ENCODE results near the gene L3MBTL4.
"Not testable (repeated sequence)": the region's sequence is repeated elsewhere in the genome, so short reads cannot be mapped to it uniquely, and the experiment has no call there.

The L3MBTL4 gene

GRCh38 chr18:6406075-6406909, 8.4 kb downstream of the L3MBTL4 start:
- DNase-seq (ENCODE audit: low spot score), result no peak

- no peak for DNase-seq (ENCODE audit: low spot score)
Observed at GRCh38 chr18:6405237-6406074, 9.3 kb downstream of the L3MBTL4 start.

DNA sequence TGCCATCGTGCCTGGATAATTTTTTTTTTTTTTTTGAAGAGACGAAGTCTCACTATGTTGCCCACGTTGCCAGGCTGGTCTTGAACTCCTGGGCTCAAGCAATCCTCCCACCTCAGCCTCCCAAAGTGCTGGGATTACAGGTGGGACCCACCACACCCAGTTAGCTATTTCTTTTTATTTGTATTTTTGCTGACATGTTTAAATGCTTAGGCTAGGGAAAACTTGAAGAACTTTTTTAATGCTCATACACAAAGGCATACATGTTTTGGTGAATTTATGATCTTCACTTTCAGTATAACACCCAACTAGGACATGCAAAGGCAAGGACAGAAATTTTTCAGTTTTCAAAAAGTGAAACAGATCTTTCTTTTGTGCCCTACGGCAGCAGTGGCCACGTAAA, 9.9 kb downstream of the L3MBTL4 start:
- DNase-seq (ENCODE audit: low spot score), result no peak

DNA sequence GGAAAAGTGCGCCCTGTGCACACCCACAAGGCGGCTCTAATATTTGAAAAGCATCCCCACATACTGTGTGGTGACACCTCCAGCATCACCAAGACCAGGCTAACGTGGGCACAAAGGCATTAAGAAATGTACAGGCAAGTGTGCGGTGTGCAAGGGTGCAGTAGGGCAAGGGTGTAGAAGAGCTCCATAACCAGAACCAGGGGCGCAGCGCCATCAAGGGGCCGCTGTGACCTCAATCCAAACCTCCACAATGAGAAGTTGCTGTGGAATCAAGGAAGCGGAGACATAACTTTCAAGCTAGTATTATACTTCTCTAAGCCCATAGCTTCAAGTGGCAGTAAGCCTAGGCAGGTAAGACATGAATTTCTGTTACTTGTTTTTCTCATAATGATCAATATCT, 13.0 kb downstream of the L3MBTL4 start:
- no peak for DNase-seq (ENCODE audit: low spot score)

- DNase-seq (ENCODE audit: low spot score), result no peak
Observed at GRCh38 chr18:6399776-6400175, 14.9 kb downstream of the L3MBTL4 start.

DNA sequence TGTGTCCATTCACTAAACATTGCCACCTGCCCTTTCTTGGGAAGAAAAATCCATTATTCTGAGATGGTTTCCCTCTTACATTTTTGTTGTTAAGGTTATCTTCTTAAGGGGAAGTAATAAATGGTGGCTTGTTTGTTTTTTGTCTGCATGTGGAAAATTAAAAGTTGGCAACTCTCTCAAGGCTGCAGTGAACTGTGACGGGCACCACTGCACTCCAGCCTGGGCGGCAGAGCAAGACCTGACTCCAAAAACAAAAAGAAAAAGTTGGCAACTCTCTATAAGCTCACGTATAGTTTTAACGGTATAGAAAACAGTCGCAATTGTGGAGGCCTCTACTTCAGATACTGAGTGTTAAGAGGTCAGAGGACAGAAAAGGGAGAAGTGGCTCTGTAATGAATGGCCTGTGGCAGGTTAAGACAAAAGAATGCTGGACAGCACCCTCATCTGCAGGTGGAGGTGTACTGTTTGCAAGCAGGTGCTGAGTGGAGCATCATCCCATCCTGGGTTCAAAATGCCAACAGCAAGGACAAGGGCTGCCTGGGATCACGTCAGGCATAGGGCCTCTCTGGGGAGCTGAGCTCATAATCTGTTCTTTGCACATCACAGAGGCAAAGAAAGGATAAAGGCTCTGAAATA, 16.7 kb downstream of the L3MBTL4 start:
- no peak for DNase-seq (ENCODE audit: low spot score)

DNA sequence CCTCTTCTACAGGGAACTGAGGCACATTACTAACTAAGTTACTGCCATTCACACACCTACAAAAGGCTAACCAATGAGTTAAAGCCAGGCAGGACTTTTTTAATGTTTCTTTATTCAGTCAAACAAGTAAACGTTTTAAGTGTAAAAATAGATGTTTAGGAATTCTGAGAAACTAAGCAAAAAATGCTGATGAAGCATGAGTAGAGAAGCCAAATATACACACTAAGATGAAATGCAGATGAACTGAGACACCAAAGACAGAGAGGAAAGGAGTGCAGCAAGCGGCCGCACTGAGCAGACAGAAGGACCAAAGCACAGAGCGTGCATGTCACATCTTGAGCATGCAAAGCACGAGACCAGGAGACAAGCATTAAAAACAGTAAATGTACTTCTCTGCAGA, 17.9 kb downstream of the L3MBTL4 start:
- DNase-seq (ENCODE audit: low spot score), result no peak

DNA sequence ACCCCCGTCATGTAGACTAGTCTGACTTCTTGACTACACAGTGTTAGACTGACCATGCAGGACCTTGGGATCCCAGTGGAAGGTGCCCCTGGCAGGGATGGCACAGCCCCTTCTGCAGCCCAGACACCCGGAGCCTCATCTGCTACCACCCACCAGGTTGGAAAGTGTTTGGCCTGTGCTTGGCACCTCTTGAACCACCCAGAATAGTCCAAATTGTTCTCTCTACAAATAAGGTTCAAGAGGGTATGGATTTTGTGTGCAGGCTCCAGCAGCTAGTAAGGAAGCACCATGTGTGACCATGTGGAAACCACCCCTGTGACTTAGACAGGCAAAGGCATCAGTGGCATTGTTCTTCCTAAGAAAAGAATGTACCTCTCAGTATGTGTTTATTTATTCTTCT, 18.4 kb downstream of the L3MBTL4 start:
- no peak for DNase-seq (ENCODE audit: low spot score)

- no peak for DNase-seq (ENCODE audit: low spot score)
Observed at GRCh38 chr18:6389005-6389404, 25.7 kb downstream of the L3MBTL4 start.

DNA sequence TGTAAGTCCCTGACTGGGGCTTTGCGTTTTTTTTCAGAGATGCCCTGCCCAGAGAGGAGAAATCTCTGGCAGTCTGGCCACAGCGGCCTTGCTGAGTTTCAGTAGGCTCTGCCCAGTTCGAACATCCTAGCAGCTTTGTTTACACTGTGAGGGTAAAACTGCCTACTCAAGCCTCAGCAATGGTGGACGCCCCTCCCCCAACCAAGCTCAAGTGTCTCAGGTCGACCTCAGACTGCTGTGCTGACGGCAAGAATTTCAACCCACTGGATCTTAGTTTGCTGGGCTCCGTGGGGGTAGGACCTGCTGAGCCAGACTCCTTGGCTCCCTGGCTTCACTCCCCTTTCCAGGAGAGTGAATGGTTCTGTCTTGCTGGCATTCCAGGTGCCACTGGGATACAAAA, 31.7 kb downstream of the L3MBTL4 start:
- no peak for DNase-seq (ENCODE audit: low spot score)

DNA sequence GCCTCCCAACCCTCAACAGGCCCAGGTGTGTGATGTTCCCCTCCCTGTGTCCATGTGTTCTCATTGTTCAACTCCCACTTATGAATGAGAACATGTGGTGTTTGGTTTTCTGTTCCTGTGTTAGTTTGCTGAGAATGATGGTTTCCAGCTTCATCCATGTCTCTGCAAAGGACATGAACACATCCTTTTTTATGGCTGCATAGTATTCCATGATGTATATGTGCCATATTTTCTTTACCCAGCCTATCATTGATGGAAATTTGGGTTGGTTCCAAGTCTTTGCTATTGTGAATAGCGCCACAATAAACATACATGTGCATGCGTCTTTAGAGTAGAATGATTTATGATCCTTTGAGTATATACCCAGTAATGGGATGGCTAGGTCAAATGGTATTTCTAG, 37.2 kb downstream of the L3MBTL4 start:
- not testable (repeated sequence) for DNase-seq (ENCODE audit: low spot score)

- DNase-seq (ENCODE audit: low spot score), result no peak
Observed at GRCh38 chr18:6376433-6377229, 38.1 kb downstream of the L3MBTL4 start.

- no peak for DNase-seq (ENCODE audit: low spot score)
Observed at GRCh38 chr18:6374935-6375529, 39.7 kb downstream of the L3MBTL4 start.

DNA sequence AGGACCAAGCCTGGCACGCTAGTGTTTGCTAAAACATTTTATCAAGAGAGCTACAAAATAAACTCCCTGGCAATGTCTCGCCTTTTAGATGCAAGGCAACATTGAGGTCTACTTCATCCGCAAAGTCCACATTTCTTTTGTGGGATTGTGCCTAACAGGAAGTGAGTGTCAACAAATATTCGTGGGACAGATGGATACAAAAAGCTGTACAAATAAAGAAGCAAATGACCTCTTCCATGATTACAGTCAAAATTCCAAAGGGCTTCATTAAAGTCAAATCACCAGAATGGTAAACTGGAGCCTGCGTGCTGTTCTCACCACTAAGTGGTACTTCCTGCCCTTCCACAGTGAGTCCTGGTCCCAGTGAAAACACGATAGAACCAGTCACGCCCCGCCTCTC, 40.4 kb downstream of the L3MBTL4 start:
- DNase-seq (ENCODE audit: low spot score), result no peak

- DNase-seq (ENCODE audit: low spot score), result no peak
Observed at GRCh38 chr18:6373187-6373586, 41.5 kb downstream of the L3MBTL4 start.

GRCh38 chr18:6370886-6371635, 43.6 kb downstream of the L3MBTL4 start:
- DNase-seq (ENCODE audit: low spot score), result no peak

DNA sequence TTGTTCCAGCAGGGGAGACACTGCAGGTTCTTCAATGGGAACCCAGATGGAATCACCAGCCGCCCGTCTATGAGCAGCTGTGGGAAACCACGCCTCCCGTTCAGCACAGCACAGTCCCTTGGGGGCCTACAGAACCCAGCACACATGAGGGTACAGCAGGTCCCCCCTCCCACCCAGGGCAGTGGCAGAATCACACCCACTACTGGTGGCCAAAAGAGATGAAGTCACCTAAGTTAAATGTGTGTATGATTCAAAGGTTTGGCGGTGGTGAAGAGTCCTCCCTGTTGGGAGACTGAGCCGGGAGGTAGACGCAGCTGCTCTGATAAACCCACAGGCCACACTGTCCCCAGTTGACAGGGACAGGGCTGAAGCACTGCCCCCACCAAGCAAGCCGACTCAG, 44.3 kb downstream of the L3MBTL4 start:
- no peak for DNase-seq (ENCODE audit: low spot score)

DNA sequence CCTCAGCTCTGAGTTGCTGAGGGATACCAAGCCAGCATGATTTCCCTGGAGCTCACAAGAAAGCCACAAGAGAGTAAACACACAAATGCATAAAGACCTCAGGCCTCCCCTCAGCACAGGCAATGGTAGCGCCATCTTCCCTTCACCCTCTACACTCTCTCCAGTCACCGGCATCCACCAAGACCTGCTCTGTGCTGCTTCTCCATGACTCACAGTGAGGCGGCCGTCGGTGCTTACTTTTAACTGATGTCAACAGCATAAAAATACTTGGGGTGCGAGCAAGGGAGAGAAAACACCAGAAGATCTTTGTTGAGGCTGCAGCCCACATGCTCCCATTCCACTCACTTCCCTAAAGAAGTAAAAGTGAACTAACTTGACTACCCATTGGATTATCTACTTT, 46.7 kb downstream of the L3MBTL4 start:
- no peak for DNase-seq (ENCODE audit: low spot score)

DNA sequence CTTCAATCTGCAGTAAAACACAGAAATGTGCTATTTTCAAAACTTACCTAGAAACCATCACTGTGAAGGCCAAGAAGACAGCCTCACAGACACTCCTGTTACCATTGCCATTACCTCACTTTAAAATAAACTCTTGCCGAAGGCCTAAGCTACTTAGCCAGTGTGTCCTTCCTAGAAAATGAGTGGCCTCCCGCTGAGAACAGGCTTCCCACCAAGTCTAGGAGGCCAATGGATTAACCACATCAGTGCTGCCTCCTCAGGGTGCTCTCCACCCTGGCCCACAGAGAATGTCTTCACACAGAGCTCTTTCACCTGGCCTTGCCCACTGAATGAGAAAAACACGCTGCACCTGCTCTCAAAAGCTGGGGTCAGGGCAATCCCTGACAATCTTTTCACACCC, 47.5 kb downstream of the L3MBTL4 start:
- DNase-seq (ENCODE audit: low spot score), result no peak

- DNase-seq (ENCODE audit: low spot score), result no peak
Observed at GRCh38 chr18:6366776-6367175, 47.9 kb downstream of the L3MBTL4 start.

- DNase-seq (ENCODE audit: low spot score), result no peak
Observed at GRCh38 chr18:6365385-6365784, 49.3 kb downstream of the L3MBTL4 start.
